H1 (cell line): Measurements from ENCODE around the gene TMEM181. TPM values are rescaled to one million over a fixed set of nuclear protein-coding genes. Genes with fewer than 3 reads are reported as not detected.

Source experiments
- CTCF ChIA-PET: fragments of 300-600 bp; sonication (Branson Sonifier 250); formaldehyde crosslinking; loops from one replicate; lab custom pipeline; 2021; ENCODE audit not compliant: partially characterized antibody; lab: Charles Lee
- POLR2A ChIA-PET: fragments of 300-600 bp; sonication (Branson Sonifier 250); formaldehyde crosslinking; loops from one replicate; lab custom pipeline; 2021; ENCODE audit warnings: inconsistent platforms; ENCODE audit not compliant: partially characterized antibody; lab: Charles Lee
- DNase-seq, 2 experiments: peaks; one replicate each; pipeline versions ENCODE4 v3.0.0 to v3.0.0-alpha.2; 2010 to 2022; ENCODE audit warnings: low spot score in 2 of 2, low read depth in 1 of 2, mixed read lengths in 1 of 2
- FAIRE-seq: peaks from 2 replicates; lab custom pipeline; 2011; peaks lifted over from hg19 to GRCh38; lab: Jason Lieb, UNC
- H2AFZ ChIP-seq: 2 replicates; pipeline ENCODE4 v1.8.1; 2012; ENCODE audit warnings: low read length, inconsistent platforms
- H2AK5ac ChIP-seq: 2 replicates; pipeline ENCODE4 v1.6.1; 2013; ENCODE audit warnings: low read depth, low read length
- H2BK120ac ChIP-seq: replicated peaks from 2 replicates; pipeline ENCODE3; 2013; ENCODE audit warnings: low read depth, low read length, inconsistent platforms
- H2BK12ac ChIP-seq: 2 replicates; pipeline ENCODE4 v1.6.1; 2013; ENCODE audit warnings: low read depth, low read length
- H2BK15ac ChIP-seq: 2 replicates; pipeline ENCODE4 v1.6.1; 2013; ENCODE audit warnings: low read length
- H2BK20ac ChIP-seq: 2 replicates; pipeline ENCODE4 v1.6.1; 2013; ENCODE audit warnings: low read length
- H2BK5ac ChIP-seq: 2 replicates; pipeline ENCODE4 v1.6.1; 2013; ENCODE audit warnings: low read depth, low read length
- H3K14ac ChIP-seq: 2 replicates; pipeline ENCODE4 v1.6.1; 2013; ENCODE audit warnings: inconsistent platforms; ENCODE audit not compliant: insufficient read length
- H3K18ac ChIP-seq: 2 replicates; pipeline ENCODE4 v1.6.1; 2013; ENCODE audit warnings: low read length; ENCODE audit errors: extremely low read depth
- H3K23ac ChIP-seq: 2 replicates; pipeline ENCODE4 v1.6.1; 2013; ENCODE audit warnings: inconsistent platforms; ENCODE audit not compliant: insufficient read length
- H3K23me2 ChIP-seq: 2 replicates; pipeline ENCODE4 v1.6.1; 2013; ENCODE audit warnings: low read depth, low read length
- H3K27ac ChIP-seq: 2 replicates; pipeline ENCODE4 v1.6.1; 2011; ENCODE audit warnings: low read depth, low read length, inconsistent platforms
- H3K27me3 ChIP-seq, 4 experiments: replicated peaks in 1 of 4; 1 replicate in 1 of 4; 2 replicates in 3 of 4; pipeline versions ENCODE4 v1.6.1 to v1.8.1; 2011 to 2013; ENCODE audit warnings: low read length in 3 of 4, mild to moderate bottlenecking in 3 of 4, inconsistent platforms in 2 of 4, mixed read lengths in 2 of 4, moderate library complexity in 1 of 4; ENCODE audit not compliant: control insufficient read depth in 3 of 4, insufficient read depth in 3 of 4; ENCODE audit errors: extremely low read depth in 1 of 4
- H3K36me3 ChIP-seq, 4 experiments: 2 replicates each; pipeline versions ENCODE4 v1.6.1 to v1.8.1; 2011 to 2013; ENCODE audit warnings: mild to moderate bottlenecking in 4 of 4, low read length in 3 of 4, moderate library complexity in 2 of 4, control low read depth in 1 of 4, inconsistent platforms in 1 of 4; ENCODE audit not compliant: insufficient read depth in 4 of 4, control insufficient read depth in 2 of 4
- H3K4ac ChIP-seq: replicated peaks from 2 replicates; pipeline ENCODE3; 2013; ENCODE audit warnings: low read length, low read depth, mixed read lengths, inconsistent platforms; ENCODE audit not compliant: insufficient read length
- H3K4me1 ChIP-seq, 4 experiments: replicated peaks in 1 of 4; 1 replicate in 1 of 4; 2 replicates in 3 of 4; pipeline versions ENCODE4 v1.6.1 to v1.8.1; 2011 to 2013; ENCODE audit warnings: low read length in 3 of 4, inconsistent platforms in 2 of 4, mixed read lengths in 1 of 4; ENCODE audit not compliant: insufficient read depth in 4 of 4, control insufficient read depth in 3 of 4
- H3K4me2 ChIP-seq, 2 experiments: 2 replicates each; pipeline versions ENCODE4 v1.6.1 to v1.8.1; 2011 to 2013; ENCODE audit warnings: low read depth in 2 of 2, low read length in 2 of 2, control low read depth in 1 of 2, inconsistent platforms in 1 of 2, mild to moderate bottlenecking in 1 of 2; ENCODE audit not compliant: insufficient read depth in 1 of 2
- H3K4me3 ChIP-seq, 4 experiments: fragments of 200-600, 300-600 bp in 1 of 4; sonication (generic), shearing (Covaris generic), sonication (Bioruptor Twin) in 1 of 4; 2 replicates each; pipeline versions ENCODE4 v1.5.1 to v1.8.1; 2011 to 2016; ENCODE audit warnings: low read length in 4 of 4, low read depth in 3 of 4, control low read depth in 2 of 4, inconsistent platforms in 2 of 4, mild to moderate bottlenecking in 2 of 4, mixed read lengths in 1 of 4, moderate library complexity in 1 of 4; ENCODE audit not compliant: insufficient read depth in 2 of 4; ENCODE audit errors: extremely low read depth in 1 of 4
- H3K56ac ChIP-seq: replicated peaks from 2 replicates; pipeline ENCODE3; 2013; ENCODE audit warnings: low read depth, mild to moderate bottlenecking, mixed read lengths, low read length, inconsistent platforms; ENCODE audit not compliant: insufficient read length
- H3K79me1 ChIP-seq: 2 replicates; pipeline ENCODE4 v1.6.1; 2013; ENCODE audit warnings: low read depth, low read length, control low read depth
- H3K79me2 ChIP-seq, 2 experiments: 2 replicates each; pipeline versions ENCODE4 v1.6.1 to v1.8.1; 2012 to 2013; ENCODE audit warnings: low read length in 2 of 2, mild to moderate bottlenecking in 2 of 2, inconsistent platforms in 1 of 2; ENCODE audit not compliant: insufficient read depth in 2 of 2, control insufficient read depth in 1 of 2
- H3K9ac ChIP-seq, 4 experiments: replicated peaks in 1 of 4; 1 replicate in 1 of 4; 2 replicates in 3 of 4; pipeline versions ENCODE4 v1.6.1 to v1.8.1; 2011 to 2013; ENCODE audit warnings: low read depth in 3 of 4, low read length in 3 of 4, control low read depth in 2 of 4, mild to moderate bottlenecking in 2 of 4, moderate library complexity in 2 of 4, inconsistent platforms in 1 of 4; ENCODE audit errors: extremely low read depth in 1 of 4
- H3K9me3 ChIP-seq, 2 experiments: 2 replicates each; pipeline versions ENCODE4 v1.6.1 to v1.8.1; 2012 to 2013; ENCODE audit warnings: mild to moderate bottlenecking in 2 of 2, moderate library complexity in 2 of 2, control low read depth in 1 of 2, inconsistent platforms in 1 of 2, low read depth in 1 of 2, low read length in 1 of 2, mixed read lengths in 1 of 2; ENCODE audit not compliant: insufficient read depth in 2 of 2
- H4K20me1 ChIP-seq, 2 experiments: replicated peaks in 1 of 2; 2 replicates each; pipeline versions ENCODE3 to v1.8.1; 2011 to 2013; ENCODE audit warnings: inconsistent platforms in 2 of 2, low read length in 2 of 2, mild to moderate bottlenecking in 1 of 2; ENCODE audit not compliant: insufficient read depth in 2 of 2, control insufficient read depth in 1 of 2
- H4K5ac ChIP-seq: 2 replicates; pipeline ENCODE4 v1.6.1; 2013; ENCODE audit warnings: low read length, low read depth, mixed read lengths, inconsistent platforms; ENCODE audit not compliant: insufficient read length
- H4K8ac ChIP-seq: 2 replicates; pipeline ENCODE4 v1.8.0; 2013; ENCODE audit warnings: mild to moderate bottlenecking, moderate library complexity, low read length, inconsistent platforms; ENCODE audit not compliant: insufficient read depth; ENCODE audit errors: extremely low read depth
- H4K91ac ChIP-seq: replicated peaks from 2 replicates; pipeline ENCODE3; 2013; ENCODE audit warnings: low read length, mixed read lengths, inconsistent platforms; ENCODE audit not compliant: insufficient read length
- BCL11A ChIP-seq, 2 experiments: IDR thresholded peaks; one replicate each; pipeline ENCODE4 v1.6.1; 2011; ENCODE audit warnings: low read depth in 2 of 2, low read length in 2 of 2, mild to moderate bottlenecking in 2 of 2
- EZH2 ChIP-seq: fragments of 200-600 bp; sonication (generic); IDR thresholded peaks from 2 replicates; pipeline ENCODE4 v1.7.1; 2012; ENCODE audit warnings: low read depth, mild to moderate bottlenecking, moderate library complexity, low read length, inconsistent platforms; ENCODE audit not compliant: severe bottlenecking
- JUND ChIP-seq: IDR thresholded peaks from 2 replicates; pipeline ENCODE4 v1.6.1; 2011; ENCODE audit warnings: mild to moderate bottlenecking, improper control_type of control experiment, low read length
- NRF1 ChIP-seq: IDR thresholded peaks from 2 replicates; pipeline ENCODE4 v1.6.1; 2011; ENCODE audit warnings: mild to moderate bottlenecking, low read depth, low read length, improper control_type of control experiment
- POU5F1 ChIP-seq: IDR thresholded peaks from 2 replicates; pipeline ENCODE4 v1.6.1; 2011; ENCODE audit warnings: low read depth, mild to moderate bottlenecking, low read length, moderate library complexity
- RFX5 ChIP-seq: IDR thresholded peaks from 2 replicates; pipeline ENCODE4 v1.6.1; 2011; ENCODE audit warnings: low read depth, low read length, improper control_type of control experiment, borderline replicate concordance
- RXRA ChIP-seq: IDR thresholded peaks from 2 replicates; pipeline ENCODE4 v1.6.1; 2011; ENCODE audit warnings: low read depth, mild to moderate bottlenecking, low read length, moderate library complexity; ENCODE audit not compliant: insufficient read depth
- WGBS, 2 experiments: shearing (Covaris generic) in 1 of 2; methylation state at CpG; one replicate each; pipeline versions ENCODE4 v1.1.6 to v1.1.7; 2013 to 2015; ENCODE audit warnings: low lambda C conversion rate in 2 of 2, mixed read lengths in 2 of 2, inconsistent platforms in 1 of 2, low coverage in 1 of 2, missing lambda C conversion rate in 1 of 2; ENCODE audit not compliant: insufficient replicate concordance in 2 of 2, insufficient coverage in 1 of 2, insufficient read length in 1 of 2; ENCODE audit errors: extremely low coverage in 1 of 2, missing lambda C conversion rate in 1 of 2; 5-methylcytosine and 5-hydroxymethylcytosine counted together
- polyA plus RNA-seq, 7 experiments: library from polyadenylated mRNA; depleted of rRNA in 3 of 7; stranded (reverse) in 5 of 7; unstranded in 2 of 7; fragments of >200 nt in 5 of 7; fragments of 200-250 nt in 2 of 7; gene quantifications; 1 replicate in 5 of 7; 2 replicates in 1 of 7; 4 replicates in 1 of 7; pipeline versions ENCODE4 v1.2.1 to v1.2.3, GENCODE V29; 2011 to 2013; ENCODE audit warnings: missing spikeins in 2 of 7, mixed read lengths in 2 of 7
- total RNA-seq: library from RNA; stranded (reverse); fragmentation: NEBNext Ultra II Directional; extraction: Animal tissue kit (Norgen Biotek cat#: 25700); gene quantifications from 2 replicates; pipeline ENCODE4 v1.2.1, GENCODE V29; 2021

TMEM181 gene
- total and polyA plus RNA-seq, 2 of the 8 experiments (the other 6 are each of a cell fraction or from before 2014, with no cell fraction given), result 8.6 to 19.0 TPM

- ChIA-PET POLR2A (no interaction called here), CTCF (interaction anchor here (4.6 to 8.7 kb wide), 2 partner anchors 14 to 43 kb away, joined by 30 to 73 read pairs; no protein-coding TSS in a partner anchor)
These were observed 87.6 kb downstream of the TMEM181 start for GRCh38 chr6:158647501-158647900.

More at GRCh38 chr6:158647501-158647900, 87.6 kb downstream of the TMEM181 start:
- no peak overlapping the region for H3K4me3 ChIP-seq
- no peak overlapping the region for H4K91ac ChIP-seq
- no peaks in the 10 kb centered on the region for H3K9me3 ChIP-seq
- peaks cover 0 to 7% (median 1%) of the 10 kb centered on the region in 4 experiments; a peak in 1 of 7 replicates for H3K4me1 ChIP-seq
- H2AFZ ChIP-seq, result no peak overlapping the region
- H3K23me2 ChIP-seq, result peaks cover 3% of the 10 kb centered on the region
- no peak overlapping the region for H3K14ac ChIP-seq
- H3K27ac ChIP-seq, result no peak overlapping the region
- WGBS, 2 experiments, result 87% methylated on average over 4 of the region's 4 CpGs; no CpG with 5 or more reads in 1 of the 2 experiments
- no peak overlapping the region for H3K9ac ChIP-seq
- H2BK12ac ChIP-seq, result no peak overlapping the region
- H2BK5ac ChIP-seq, result no peak overlapping the region
- no peak overlapping the region for H2BK15ac ChIP-seq
- H4K5ac ChIP-seq, result no peak overlapping the region
- peaks cover 4% of the 10 kb centered on the region; the same call in 1 of the 2 replicates for H3K79me1 ChIP-seq
- DNase-seq, result no peak
- no peak overlapping the region for H2BK120ac ChIP-seq
- no peak overlapping the region for H3K56ac ChIP-seq
- H3K23ac ChIP-seq, result no peak overlapping the region
- peaks cover 0 to 4% (median 0%) of the 10 kb centered on the region in 4 experiments; a peak in 2 of 7 replicates for H3K27me3 ChIP-seq
- peaks cover 0 to 13% of the 10 kb centered on the region in 2 experiments; a peak in 2 of 4 replicates for H3K79me2 ChIP-seq
- H3K18ac ChIP-seq, result no peak overlapping the region
- no peak overlapping the region for H2AK5ac ChIP-seq
- FAIRE-seq, result no peak
- no peaks in the 10 kb centered on the region for H3K36me3 ChIP-seq
- H3K4ac ChIP-seq, result no peak overlapping the region
- no peak overlapping the region for H3K4me2 ChIP-seq
- TF ChIP-seq RXRA, result no peak
- TF ChIP-seq JUND, result no peak
- no peak for TF ChIP-seq RFX5
- no peak for TF ChIP-seq EZH2
- no peak for TF ChIP-seq NRF1
- TF ChIP-seq POU5F1, result no peak
- TF ChIP-seq BCL11A (IDR thresholded peaks at IDR 0.05; ENCODE audit: low read depth in 2 of 2, low read length in 2 of 2), result no peak
- peaks cover 0 to 3% of the 10 kb centered on the region in 2 experiments for H4K20me1 ChIP-seq
- no peak overlapping the region for H4K8ac ChIP-seq
- H2BK20ac ChIP-seq, result no peak overlapping the region
